ENCODE results near the gene C14orf180. TPM values are rescaled to one million over a fixed set of nuclear protein-coding genes. Genes with fewer than 3 reads are reported as not detected.

The C14orf180 gene
- total and polyA plus RNA-seq, 2 of the 8 experiments (the other 6 are each of a cell fraction or from before 2014, with no cell fraction given) = not detected

DNA sequence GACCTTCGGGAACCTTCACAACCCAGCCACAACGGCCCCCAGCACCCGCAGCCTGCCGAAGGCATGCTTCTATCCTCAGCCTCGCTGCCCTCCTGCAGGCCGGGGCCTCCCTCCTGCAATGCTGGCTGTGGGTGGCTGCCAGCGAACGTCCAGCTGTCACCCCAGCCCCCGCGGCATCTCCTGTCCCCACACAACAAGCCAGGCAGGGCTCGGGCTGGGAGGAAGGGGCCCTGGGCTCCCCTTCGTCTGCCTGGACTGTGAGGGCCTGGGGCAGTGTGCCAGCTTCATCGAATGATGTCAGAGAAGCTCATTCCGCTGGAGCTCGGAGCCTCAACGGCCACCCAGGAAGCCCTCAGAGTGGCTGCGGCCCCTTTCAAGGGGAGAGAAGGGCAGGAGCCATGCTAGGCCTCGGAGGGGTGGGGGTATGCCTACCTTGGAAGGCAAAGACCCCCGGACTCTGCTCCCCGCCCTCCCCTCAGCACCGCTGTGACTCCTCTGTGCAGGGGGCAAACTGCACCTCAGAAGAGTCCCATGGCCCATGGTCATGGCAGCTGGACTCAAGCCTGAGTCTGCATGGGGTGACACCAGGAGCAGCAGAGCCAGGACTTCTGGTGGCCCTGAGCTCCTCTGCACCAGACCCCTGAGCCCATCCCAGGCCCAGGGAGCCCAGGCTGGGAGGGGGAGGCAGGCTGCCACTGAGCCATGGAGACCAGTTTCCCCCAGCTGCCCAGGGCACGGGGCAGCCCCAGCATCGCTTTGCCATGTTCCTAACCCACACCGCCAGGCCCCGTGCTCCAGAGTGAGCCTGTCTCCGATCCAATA lies 24.7 kb upstream of the C14orf180 start (continued):
- TF ChIP-seq EP300 (IDR thresholded peaks at IDR 0.05; ENCODE audit: borderline replicate concordance in 1 of 2, low read depth in 2 of 2, low read length in 2 of 2) (no peak), TAF7 (optimal IDR thresholded peaks at IDR 0.05; ENCODE audit: borderline replicate concordance, low read depth, low read length) (no peak), GTF2F1 (IDR thresholded peaks at IDR 0.05; ENCODE audit: borderline replicate concordance, low read depth, low read length) (no peak)
